ENCODE data around the gene SKA3.
"Not testable (repeated sequence)": the region's sequence is repeated elsewhere in the genome, so short reads cannot be mapped to it uniquely, and the experiment has no call there.

The SKA3 gene

DNA sequence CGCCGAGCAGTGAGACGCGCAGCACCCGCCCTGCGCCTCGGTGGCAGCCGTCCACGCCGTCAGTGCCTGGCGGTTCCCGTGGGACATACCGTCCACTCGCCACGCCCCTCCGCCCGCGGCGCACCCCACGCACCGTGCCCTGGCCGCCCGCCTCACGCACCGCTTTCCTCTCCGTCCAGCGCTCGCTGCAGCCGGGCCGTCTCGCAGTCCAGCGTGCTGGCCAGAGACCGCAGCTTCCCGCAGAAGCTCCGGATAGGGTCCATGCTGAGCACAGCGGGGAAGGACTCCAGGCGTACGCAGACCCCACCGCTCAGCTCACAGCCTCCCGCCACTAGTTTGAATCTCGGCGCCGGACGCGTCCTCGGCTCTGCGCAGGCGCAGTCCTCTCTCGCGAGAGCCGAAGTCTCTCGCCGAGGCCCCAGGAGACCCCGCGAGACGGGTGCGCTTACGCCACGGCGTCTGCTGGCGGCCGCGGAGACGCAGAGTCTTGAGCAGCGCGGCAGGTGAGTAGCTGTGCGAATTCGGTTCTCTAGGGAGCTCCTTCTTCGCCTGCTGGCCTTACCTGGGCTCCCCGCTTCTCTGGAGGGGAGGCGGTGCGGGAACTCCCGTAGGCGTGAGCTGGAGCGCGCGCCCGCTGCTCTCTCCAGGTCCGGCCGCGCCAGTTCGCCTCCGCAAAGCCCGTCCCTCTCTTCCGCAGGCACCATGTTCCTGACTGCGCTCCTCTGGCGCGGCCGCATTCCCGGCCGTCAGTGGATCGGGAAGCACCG lies at the start of gene SKA3, which contains the start of gene MRPL57:
Gene SKA3, minus strand, starts transcription at position 338 of the 767 bp plus-strand sequence. Its CDS starts 75 bp downstream, at position 263.
Gene MRPL57, plus strand, starts transcription at position 444 of the 767 bp plus-strand sequence. Its CDS starts 259 bp downstream, at position 703.
- CTCF ChIA-PET, result interaction anchor here (1.0 kb wide), 1 partner anchor 114 kb away, joined by 8 read pairs; no protein-coding TSS in a partner anchor
- POLR2A ChIA-PET, result interaction anchor here (0.7 to 2.6 kb wide), 29 partner anchors 8 to 991 kb away, joined by 3 to 20 read pairs (median 4); no protein-coding TSS in a partner anchor
- DNase-seq (ENCODE audit: extremely low spot score), result peak; percentile 89
- TF ChIP-seq FOXM1 (IDR thresholded peaks at IDR 0.05; ENCODE audit: borderline replicate concordance) (peak; percentile 77; the same call in 1 of the 2 replicates), FOXA1 (IDR thresholded peaks at IDR 0.05) (no peak), L3MBTL2 (conservative IDR thresholded peaks at IDR 0.05) (peak; percentile 59), NFRKB (IDR thresholded peaks at IDR 0.05) (no peak), SUZ12 (IDR thresholded peaks at IDR 0.05) (no peak), ELF4 (IDR thresholded peaks at IDR 0.05) (peak; percentile 62), TARDBP (IDR thresholded peaks at IDR 0.05) (peak; percentile 30; the same call in 1 of the 2 replicates)

DNA sequence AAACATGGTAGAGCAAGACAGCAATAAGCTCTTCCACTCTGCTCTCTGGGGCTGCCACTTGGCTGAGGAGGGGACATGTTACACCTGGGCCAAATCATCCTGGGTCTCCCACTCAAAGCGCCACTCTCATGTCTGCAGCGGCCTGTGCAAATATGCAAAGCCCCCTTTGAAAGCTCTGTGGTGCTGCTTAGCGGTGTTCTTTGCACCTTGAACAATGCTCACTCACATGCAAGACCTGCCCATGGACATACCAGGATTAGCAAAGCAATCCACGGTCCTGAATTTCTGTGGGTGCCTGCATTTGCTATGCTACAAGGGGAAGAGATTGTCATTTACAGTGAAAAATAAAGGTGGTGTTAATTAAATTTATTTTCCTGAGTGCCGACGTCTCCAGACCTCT lies 48.7 kb upstream of the SKA3 start:
- CTCF ChIA-PET, result no interaction called here
- DNase-seq (ENCODE audit: extremely low spot score), result no peak
- POLR2A ChIA-PET, result no interaction called here
- TF ChIP-seq LEF1 (IDR thresholded peaks at IDR 0.05; ENCODE audit: borderline replicate concordance) (no peak), HDGF (IDR thresholded peaks at IDR 0.05; ENCODE audit: borderline replicate concordance) (no peak), FOXK2 (IDR thresholded peaks at IDR 0.05) (no peak), FOXM1 (IDR thresholded peaks at IDR 0.05; ENCODE audit: borderline replicate concordance) (no peak)

DNA sequence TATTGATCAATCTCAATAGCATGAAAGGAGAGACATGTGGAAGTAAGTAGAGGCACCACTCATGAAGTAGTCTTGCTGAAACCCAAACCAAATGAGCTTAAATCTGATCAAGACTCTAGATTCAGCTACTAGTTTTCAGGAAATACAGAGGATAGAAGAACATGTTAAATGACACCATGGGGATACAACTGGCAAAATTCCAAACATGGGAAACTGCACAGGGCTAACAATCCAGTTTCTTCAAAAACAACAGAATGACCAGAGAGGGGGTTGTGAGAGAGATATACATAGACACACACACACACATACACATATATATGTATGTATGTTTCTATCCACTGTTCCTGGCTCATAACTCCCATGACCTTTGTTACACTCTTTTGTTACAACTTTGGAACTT lies 44.9 kb upstream of the SKA3 start:
- POLR2A ChIA-PET, result interaction anchor here (0.6 kb wide), 1 partner anchor 42 kb away, joined by 3 read pairs; no protein-coding TSS in a partner anchor
- no peak for TF ChIP-seq LEF1 (IDR thresholded peaks at IDR 0.05; ENCODE audit: borderline replicate concordance)
- no peak for TF ChIP-seq BHLHE40 (IDR thresholded peaks at IDR 0.05; ENCODE audit: borderline replicate concordance)
- TF ChIP-seq, protein P1, sequence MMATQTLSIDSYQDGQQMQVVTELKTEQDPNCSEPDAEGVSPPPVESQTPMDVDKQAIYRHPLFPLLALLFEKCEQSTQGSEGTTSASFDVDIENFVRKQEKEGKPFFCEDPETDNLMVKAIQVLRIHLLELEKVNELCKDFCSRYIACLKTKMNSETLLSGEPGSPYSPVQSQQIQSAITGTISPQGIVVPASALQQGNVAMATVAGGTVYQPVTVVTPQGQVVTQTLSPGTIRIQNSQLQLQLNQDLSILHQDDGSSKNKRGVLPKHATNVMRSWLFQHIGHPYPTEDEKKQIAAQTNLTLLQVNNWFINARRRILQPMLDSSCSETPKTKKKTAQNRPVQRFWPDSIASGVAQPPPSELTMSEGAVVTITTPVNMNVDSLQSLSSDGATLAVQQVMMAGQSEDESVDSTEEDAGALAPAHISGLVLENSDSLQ (IDR thresholded peaks at IDR 0.05), result no peak
- no peak for TF ChIP-seq SUZ12 (IDR thresholded peaks at IDR 0.05)
- TF ChIP-seq FOXM1 (IDR thresholded peaks at IDR 0.05; ENCODE audit: borderline replicate concordance), result no peak
- TF ChIP-seq NFRKB (IDR thresholded peaks at IDR 0.05), result no peak
- no peak for TF ChIP-seq FOXK2 (IDR thresholded peaks at IDR 0.05)
- no peak for TF ChIP-seq ELF4 (IDR thresholded peaks at IDR 0.05)
- TF ChIP-seq CTBP1 (IDR thresholded peaks at IDR 0.05; ENCODE audit: borderline replicate concordance), result no peak
- no peak for TF ChIP-seq ZNF384 (IDR thresholded peaks at IDR 0.05)
- TF ChIP-seq L3MBTL2 (conservative IDR thresholded peaks at IDR 0.05), result no peak
- TF ChIP-seq ARNT (IDR thresholded peaks at IDR 0.05), result no peak
- no peak for TF ChIP-seq FOXA1 (IDR thresholded peaks at IDR 0.05)
- no peak for DNase-seq (ENCODE audit: extremely low spot score)
- CTCF ChIA-PET, result no interaction called here

DNA sequence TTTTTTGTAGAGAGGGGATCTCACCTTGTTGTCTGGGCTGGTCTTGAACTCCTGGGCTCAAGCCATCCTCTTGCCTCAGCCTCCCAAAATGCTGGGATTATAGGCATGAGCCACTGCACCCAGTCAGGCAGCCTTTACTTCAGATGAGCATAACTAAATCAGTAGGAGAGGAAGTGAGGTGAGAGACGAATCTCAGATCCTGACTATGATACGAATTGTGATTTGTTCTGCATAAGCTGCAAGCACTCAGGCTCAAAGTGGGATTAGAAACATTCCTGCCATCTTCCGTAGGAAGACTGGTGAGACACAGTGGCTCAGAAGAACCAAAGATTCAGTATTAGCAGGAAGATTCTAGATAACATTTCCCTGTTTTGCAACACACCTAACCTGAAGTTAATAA lies 43.4 kb upstream of the SKA3 start:
- DNase-seq (ENCODE audit: extremely low spot score); POLR2A ChIA-PET; CTCF ChIA-PET: not testable (repeated sequence)

DNA sequence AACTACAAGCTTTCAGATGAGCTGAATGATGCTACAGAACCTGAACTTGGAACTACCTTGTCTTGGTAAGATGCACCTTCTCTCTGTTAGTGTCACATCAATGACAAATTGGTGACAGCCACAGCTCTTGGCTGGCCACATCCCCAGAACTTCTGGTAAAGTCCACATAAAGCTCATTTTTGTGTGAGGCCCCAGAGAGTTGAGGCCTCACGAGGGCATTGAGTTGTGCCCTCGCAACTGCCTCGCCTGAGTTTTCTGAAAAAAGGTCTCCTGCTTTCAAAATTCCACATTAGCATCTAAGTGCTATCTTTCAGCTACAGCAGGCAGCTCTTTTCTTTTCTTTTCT lies 42.7 kb upstream of the SKA3 start:
- TF ChIP-seq HDGF (IDR thresholded peaks at IDR 0.05; ENCODE audit: borderline replicate concordance), result no peak
- TF ChIP-seq SP1 (IDR thresholded peaks at IDR 0.05), result no peak
- TF ChIP-seq FOXA1 (IDR thresholded peaks at IDR 0.05), result no peak
- TF ChIP-seq ZNF384 (IDR thresholded peaks at IDR 0.05), result no peak
- no peak for TF ChIP-seq L3MBTL2 (conservative IDR thresholded peaks at IDR 0.05)
- TF ChIP-seq ARNT (IDR thresholded peaks at IDR 0.05), result no peak
- TF ChIP-seq, protein P1 (IDR thresholded peaks at IDR 0.05), result no peak
- TF ChIP-seq FOXK2 (IDR thresholded peaks at IDR 0.05), result no peak
- no peak for TF ChIP-seq LEF1 (IDR thresholded peaks at IDR 0.05; ENCODE audit: borderline replicate concordance)
- TF ChIP-seq SUZ12 (IDR thresholded peaks at IDR 0.05), result no peak
- no peak for TF ChIP-seq ELF4 (IDR thresholded peaks at IDR 0.05)
- no peak for TF ChIP-seq BHLHE40 (IDR thresholded peaks at IDR 0.05; ENCODE audit: borderline replicate concordance)
- no peak for TF ChIP-seq FOXM1 (IDR thresholded peaks at IDR 0.05; ENCODE audit: borderline replicate concordance)
- no peak for TF ChIP-seq TARDBP (IDR thresholded peaks at IDR 0.05)
- no peak for TF ChIP-seq NFRKB (IDR thresholded peaks at IDR 0.05)
- ChIA-PET CTCF (no interaction called here), POLR2A (interaction anchor here (1.2 kb wide), 1 partner anchor 42 kb away, joined by 3 read pairs; no protein-coding TSS in a partner anchor)
- no peak for DNase-seq (ENCODE audit: extremely low spot score)

DNA sequence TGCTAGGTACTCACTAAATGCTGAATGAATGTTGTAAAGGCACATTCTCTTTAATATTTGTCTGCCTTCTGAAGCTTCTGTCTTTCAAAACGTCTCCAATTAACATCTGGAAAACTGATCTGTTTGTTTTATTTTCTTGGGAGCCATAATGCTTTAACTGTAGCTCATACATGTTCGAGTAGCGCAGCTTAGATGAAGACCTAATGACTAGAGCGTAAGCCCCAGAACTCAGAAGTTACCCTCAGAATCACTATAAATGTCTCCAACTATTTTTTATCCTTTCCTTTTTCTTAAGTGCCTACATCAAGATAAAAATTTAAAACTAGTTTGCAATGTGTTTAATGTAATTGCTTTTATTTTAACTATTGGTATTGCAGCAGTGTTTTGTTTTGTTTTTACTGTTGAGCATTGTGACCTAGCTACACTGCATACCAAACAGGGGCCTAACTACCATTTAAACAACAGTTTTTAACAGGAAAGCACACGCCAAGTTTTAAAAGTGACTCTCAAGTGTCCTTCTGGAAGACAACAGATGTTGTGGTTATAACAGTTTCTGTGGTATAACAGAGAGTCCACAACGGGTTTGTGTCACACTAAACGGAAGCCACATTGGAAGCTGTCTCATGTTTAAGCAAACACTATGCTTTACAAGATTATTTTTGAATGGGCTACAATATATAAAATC lies 42.1 kb upstream of the SKA3 start:
- ChIA-PET CTCF (no interaction called here), POLR2A (interaction anchor here (1.2 kb wide), 1 partner anchor 41 kb away, joined by 3 read pairs; no protein-coding TSS in a partner anchor)
- no peak for TF ChIP-seq CTBP1 (IDR thresholded peaks at IDR 0.05; ENCODE audit: borderline replicate concordance)
- TF ChIP-seq BHLHE40 (IDR thresholded peaks at IDR 0.05; ENCODE audit: borderline replicate concordance), result no peak
- TF ChIP-seq ARNT (IDR thresholded peaks at IDR 0.05), result no peak
- TF ChIP-seq SUZ12 (IDR thresholded peaks at IDR 0.05), result no peak
- TF ChIP-seq TARDBP (IDR thresholded peaks at IDR 0.05), result no peak
- no peak for TF ChIP-seq FOXA1 (IDR thresholded peaks at IDR 0.05)
- TF ChIP-seq FOXM1 (IDR thresholded peaks at IDR 0.05; ENCODE audit: borderline replicate concordance), result no peak
- TF ChIP-seq ZNF384 (IDR thresholded peaks at IDR 0.05), result no peak
- no peak for TF ChIP-seq HDGF (IDR thresholded peaks at IDR 0.05; ENCODE audit: borderline replicate concordance)
- TF ChIP-seq, protein P1 (IDR thresholded peaks at IDR 0.05), result no peak
- TF ChIP-seq ELF4 (IDR thresholded peaks at IDR 0.05), result no peak
- no peak for TF ChIP-seq NFRKB (IDR thresholded peaks at IDR 0.05)
- TF ChIP-seq SP1 (IDR thresholded peaks at IDR 0.05), result no peak
- no peak for TF ChIP-seq FOXK2 (IDR thresholded peaks at IDR 0.05)
- TF ChIP-seq LEF1 (IDR thresholded peaks at IDR 0.05; ENCODE audit: borderline replicate concordance), result no peak
- DNase-seq (ENCODE audit: extremely low spot score), result no peak

All from HEK293T (cell line).